GM12864 (cell line): ENCODE measurements around the gene RELT.
A peak's percentile ranks its signal among the peaks of the same experiment; 100 is the strongest.

Experiments used
- DNase-seq: peaks from one replicate; pipeline ENCODE4 v3.0.0-alpha.2; 2011; ENCODE audit warnings: low read depth
- H3K4me3 ChIP-seq: 2 replicates; pipeline ENCODE4 v1.5.1; 2011; ENCODE audit warnings: mild to moderate bottlenecking, low read depth, low read length, control low read depth
- TF ChIP-seq, protein P1 (sequence below): IDR thresholded peaks from 2 replicates; pipeline ENCODE4 v1.5.1; 2011; ENCODE audit warnings: low read depth, mild to moderate bottlenecking, moderate library complexity, low read length, control low read depth, inconsistent platforms; ENCODE audit errors: missing control alignments

RELT gene

DNA sequence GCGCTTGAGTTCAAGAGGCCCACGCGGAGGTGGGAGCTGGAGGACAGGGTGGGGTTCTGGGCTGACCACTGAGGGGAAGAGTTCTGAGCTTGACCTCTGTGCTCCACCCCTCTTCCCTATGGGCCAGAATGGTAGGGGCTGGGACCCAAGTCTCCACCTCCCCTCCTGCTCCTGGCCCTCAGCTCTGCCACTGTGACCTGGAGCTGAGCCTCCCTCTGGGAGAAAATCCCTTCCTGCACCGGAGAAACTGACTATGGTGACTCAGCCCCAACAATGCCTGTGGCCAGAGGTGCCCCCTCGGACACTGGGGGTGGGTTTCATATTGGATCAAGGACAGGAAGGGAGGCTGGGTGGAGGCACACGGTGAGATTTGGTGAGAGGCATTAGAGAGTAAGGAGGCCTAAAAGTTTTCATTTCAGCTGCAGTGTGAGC, 23.0 kb downstream of the RELT start:
- H3K4me3 ChIP-seq, result no peak overlapping the region
- DNase-seq, result no peak
- TF ChIP-seq, protein P1, sequence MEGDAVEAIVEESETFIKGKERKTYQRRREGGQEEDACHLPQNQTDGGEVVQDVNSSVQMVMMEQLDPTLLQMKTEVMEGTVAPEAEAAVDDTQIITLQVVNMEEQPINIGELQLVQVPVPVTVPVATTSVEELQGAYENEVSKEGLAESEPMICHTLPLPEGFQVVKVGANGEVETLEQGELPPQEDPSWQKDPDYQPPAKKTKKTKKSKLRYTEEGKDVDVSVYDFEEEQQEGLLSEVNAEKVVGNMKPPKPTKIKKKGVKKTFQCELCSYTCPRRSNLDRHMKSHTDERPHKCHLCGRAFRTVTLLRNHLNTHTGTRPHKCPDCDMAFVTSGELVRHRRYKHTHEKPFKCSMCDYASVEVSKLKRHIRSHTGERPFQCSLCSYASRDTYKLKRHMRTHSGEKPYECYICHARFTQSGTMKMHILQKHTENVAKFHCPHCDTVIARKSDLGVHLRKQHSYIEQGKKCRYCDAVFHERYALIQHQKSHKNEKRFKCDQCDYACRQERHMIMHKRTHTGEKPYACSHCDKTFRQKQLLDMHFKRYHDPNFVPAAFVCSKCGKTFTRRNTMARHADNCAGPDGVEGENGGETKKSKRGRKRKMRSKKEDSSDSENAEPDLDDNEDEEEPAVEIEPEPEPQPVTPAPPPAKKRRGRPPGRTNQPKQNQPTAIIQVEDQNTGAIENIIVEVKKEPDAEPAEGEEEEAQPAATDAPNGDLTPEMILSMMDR, result no peak

DNA sequence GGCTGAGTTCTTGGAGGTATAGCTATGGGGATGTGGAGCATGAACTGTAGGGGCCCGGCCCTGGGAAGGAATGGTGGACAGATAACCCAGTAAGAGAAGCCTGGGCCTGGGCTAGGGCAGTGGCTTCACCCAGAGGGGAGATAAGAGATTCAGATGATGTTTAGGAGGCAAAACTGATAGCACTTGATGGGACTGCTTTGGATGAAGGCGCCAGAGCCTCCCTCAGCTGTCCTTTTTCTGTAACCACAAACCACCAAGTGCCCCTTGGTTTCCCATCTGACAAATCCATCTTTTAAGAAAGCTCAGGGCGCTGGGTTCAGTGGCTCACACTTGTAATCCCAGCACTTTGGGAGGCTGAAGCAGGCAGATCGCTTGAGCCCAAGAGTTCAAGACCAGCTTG, 23.4 kb downstream of the RELT start:
- TF ChIP-seq, protein P1, result no peak
- DNase-seq, result no peak
- no peak overlapping the region for H3K4me3 ChIP-seq

DNA sequence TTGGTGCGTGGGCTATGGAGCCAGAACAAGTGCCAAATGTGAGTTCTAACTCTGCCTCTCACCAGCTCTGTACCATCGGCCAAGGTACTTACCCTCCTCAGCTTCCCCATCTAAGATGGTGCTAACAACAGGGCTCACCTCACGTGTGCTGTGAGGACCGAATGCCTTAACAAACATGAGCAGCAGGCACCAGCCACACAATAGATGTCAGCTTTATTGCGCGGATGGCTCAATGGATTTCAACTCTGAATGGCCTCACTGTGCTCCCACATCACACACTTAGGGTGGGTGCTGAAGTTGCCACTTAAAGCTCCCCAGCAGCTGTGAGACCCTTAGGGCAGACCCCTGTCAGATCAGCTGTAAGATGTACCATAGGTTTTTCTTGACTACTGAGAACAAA, 24.1 kb downstream of the RELT start:
- H3K4me3 ChIP-seq, result no peak overlapping the region
- TF ChIP-seq, protein P1, result no peak
- no peak for DNase-seq

DNA sequence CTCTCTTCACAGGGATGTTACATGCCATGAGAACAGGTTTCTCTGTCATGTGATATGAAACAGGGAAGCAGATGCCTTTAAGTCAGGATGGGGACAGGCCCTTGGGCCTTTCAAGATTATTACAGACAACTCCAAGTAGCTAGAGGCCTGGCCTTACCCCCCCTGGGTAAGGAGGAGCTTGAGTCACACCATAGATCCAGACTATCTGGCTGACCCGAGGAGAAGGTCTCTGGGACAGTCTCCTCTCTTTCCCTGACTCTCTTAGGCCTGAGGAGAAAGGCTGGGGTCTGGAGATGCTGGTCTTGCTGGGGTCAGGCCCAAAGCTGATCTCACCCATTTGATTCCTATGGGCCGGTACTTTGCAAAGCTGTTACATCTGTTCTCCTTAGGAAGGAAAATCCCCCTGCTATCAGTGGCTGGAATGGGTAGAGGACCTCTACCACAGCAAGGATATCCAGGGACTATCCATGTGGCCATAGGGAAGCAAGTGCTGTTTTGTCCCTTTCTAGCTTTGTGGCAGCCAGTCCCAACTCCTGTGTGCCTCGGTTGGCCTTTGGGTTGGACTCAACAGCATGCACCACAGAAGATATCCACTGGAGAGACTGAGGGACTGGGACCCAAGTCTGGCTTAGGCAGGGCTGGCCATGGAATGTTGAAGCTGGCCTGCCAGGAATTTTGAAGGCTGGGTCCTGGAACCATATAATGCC, 25.2 kb downstream of the RELT start:
- H3K4me3 ChIP-seq, result no peak overlapping the region
- TF ChIP-seq, protein P1, result no peak
- no peak for DNase-seq

DNA sequence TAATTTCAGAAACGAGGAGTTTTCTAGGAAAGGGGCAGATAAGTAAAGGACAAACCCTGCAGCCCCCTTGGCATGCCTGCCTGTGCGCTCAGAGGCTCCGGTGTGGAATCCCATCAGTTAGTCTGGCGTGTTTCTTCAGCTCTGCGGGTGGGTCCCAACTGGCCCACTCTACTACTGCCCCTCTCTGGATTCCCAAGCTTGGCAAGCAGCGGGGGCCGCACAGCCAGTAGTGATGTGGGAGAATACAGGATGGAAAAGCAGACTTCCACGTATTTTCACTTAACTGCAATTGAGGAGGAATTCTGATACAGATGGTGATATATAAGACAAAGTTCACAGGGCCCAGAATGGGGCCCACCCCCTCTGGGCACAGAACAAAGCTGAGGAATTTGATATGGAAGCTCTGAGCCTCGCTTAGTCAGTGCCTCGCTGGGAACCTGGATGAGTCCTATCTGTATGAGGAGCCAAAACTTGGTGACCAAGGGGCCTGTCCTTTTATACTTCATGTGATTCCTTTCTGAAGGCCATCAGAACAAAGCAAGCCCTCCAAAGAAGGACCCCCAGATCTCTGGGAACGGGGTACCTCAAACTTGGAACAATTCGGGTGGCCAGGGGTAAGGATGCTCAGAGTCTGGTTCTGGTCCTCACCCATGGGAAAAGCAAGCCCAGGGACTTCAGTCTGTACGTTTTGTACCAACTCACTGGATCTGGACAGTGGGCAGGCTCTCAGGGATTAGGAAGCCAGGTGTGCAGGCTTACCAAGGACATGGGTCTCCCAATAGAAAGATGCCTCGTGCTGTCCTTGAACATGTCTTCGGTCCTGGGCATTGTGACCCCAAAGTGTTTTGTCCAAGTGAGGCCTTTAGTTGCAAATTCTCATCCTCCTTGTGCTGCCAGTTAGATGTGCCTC, 26.0 kb downstream of the RELT start:
- no peak overlapping the region for H3K4me3 ChIP-seq
- DNase-seq, result no peak
- TF ChIP-seq, protein P1, result no peak

DNA sequence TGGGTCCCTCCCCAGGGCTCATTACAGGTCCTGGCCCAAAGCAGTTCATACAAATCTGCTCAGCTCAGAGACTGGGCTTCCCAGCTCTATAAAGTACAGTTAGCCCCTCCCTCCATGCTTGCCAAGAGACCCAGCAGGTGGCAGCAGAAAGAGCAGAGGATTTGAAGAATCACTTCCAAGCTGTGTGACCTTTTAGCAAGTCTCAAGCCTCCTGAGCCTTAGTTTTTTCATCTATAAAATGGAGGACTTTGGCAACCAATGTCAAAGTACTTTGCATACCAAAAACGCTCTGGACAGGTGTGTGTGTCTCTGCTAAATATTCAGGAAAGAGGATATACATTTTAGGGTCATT, 26.6 kb downstream of the RELT start:
- TF ChIP-seq, protein P1, result peak; percentile 42
- no peak for DNase-seq
- H3K4me3 ChIP-seq, result no peak overlapping the region

DNA sequence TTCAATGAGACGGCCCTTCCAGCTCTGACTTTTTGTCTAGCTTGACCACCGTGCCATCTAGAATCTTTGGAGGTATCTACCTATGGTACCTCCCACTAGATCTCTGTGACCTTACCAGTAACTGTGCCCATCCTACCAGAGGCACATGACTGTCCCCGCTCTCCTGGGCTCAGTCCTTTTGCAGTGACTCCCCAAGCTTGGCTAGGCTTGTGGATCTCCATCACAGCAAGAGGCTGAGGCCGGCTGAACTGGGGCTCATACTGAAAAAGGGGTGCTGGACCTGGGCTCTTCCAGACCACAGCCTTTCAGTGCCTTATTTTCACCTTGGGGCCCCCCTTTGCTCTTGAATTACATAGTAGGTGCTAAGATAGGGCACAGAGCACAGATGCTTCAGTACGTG, 27.3 kb downstream of the RELT start:
- TF ChIP-seq, protein P1, result no peak
- no peak for DNase-seq
- no peak overlapping the region for H3K4me3 ChIP-seq
